ENCODE data around the gene NFIC.
A peak's percentile ranks its signal among the peaks of the same experiment; 100 is the strongest.

NFIC gene

GRCh38 chr19:3477951-3478350 is 111.6 kb downstream of the NFIC start:
- H3K9me3 ChIP-seq (replicated peaks; ENCODE audit: insufficient read depth, low read length) = no peaks in the 10 kb centered on the region
- H4K20me1 ChIP-seq (ENCODE audit: insufficient read depth, low read length) = no peaks in the 10 kb centered on the region
- H3K36me3 ChIP-seq (replicated peaks; ENCODE audit: insufficient read depth, low read length) = no peaks in the 10 kb centered on the region
- no peak overlapping the region for H2AFZ ChIP-seq (ENCODE audit: low read length)
- no peak overlapping the region for H3K4me2 ChIP-seq (ENCODE audit: low read depth, low read length)
- TF ChIP-seq EZH2 (optimal IDR thresholded peaks at IDR 0.05; ENCODE audit: low read depth, low read length) = no peak
- TF ChIP-seq CTCF (IDR thresholded peaks at IDR 0.05; ENCODE audit: low read length) = no peak
- no peak for TF ChIP-seq EZH2phosphoT487 (IDR thresholded peaks at IDR 0.05; ENCODE audit: low read length)
- peaks cover 82% of the 10 kb centered on the region for H3K27me3 ChIP-seq (replicated peaks; ENCODE audit: insufficient read depth, low read length)
- no peaks in the 10 kb centered on the region for H3K4me1 ChIP-seq (ENCODE audit: low read length)
- no peak overlapping the region for H3K9ac ChIP-seq (ENCODE audit: low read length)
- no peaks in the 10 kb centered on the region for H3K79me2 ChIP-seq (ENCODE audit: low read length)
- no peak overlapping the region for H3K4me3 ChIP-seq (ENCODE audit: low read length)
- H3F3A ChIP-seq (ENCODE audit: insufficient read depth, low read length) = no peaks in the 10 kb centered on the region
- DNase-seq = no peak
- H3K27ac ChIP-seq (ENCODE audit: low read length) = no peak overlapping the region
- no peaks in the 10 kb centered on the region for H3K9me2 ChIP-seq (replicated peaks; ENCODE audit: insufficient read depth, low read length)

- H3K4me3 ChIP-seq (ENCODE audit: low read length) = no peak overlapping the region
- H3K27ac ChIP-seq (ENCODE audit: low read length) = no peak overlapping the region
- H4K20me1 ChIP-seq (ENCODE audit: insufficient read depth, low read length) = no peaks in the 10 kb centered on the region
- H3K4me2 ChIP-seq (ENCODE audit: low read depth, low read length) = no peak overlapping the region
- no peaks in the 10 kb centered on the region for H3K4me1 ChIP-seq (ENCODE audit: low read length)
- H3F3A ChIP-seq (ENCODE audit: insufficient read depth, low read length) = no peaks in the 10 kb centered on the region
- no peaks in the 10 kb centered on the region for H3K79me2 ChIP-seq (ENCODE audit: low read length)
- no peak overlapping the region for H2AFZ ChIP-seq (ENCODE audit: low read length)
- no peaks in the 10 kb centered on the region for H3K9me2 ChIP-seq (replicated peaks; ENCODE audit: insufficient read depth, low read length)
- H3K9ac ChIP-seq (ENCODE audit: low read length) = no peak overlapping the region
- no peaks in the 10 kb centered on the region for H3K36me3 ChIP-seq (replicated peaks; ENCODE audit: insufficient read depth, low read length)
- no peak for TF ChIP-seq EZH2 (optimal IDR thresholded peaks at IDR 0.05; ENCODE audit: low read depth, low read length)
- no peak for TF ChIP-seq EZH2phosphoT487 (IDR thresholded peaks at IDR 0.05; ENCODE audit: low read length)
- no peak for TF ChIP-seq CTCF (IDR thresholded peaks at IDR 0.05; ENCODE audit: low read length)
- H3K27me3 ChIP-seq (replicated peaks; ENCODE audit: insufficient read depth, low read length) = peaks cover 88% of the 10 kb centered on the region
- no peak for DNase-seq
- H3K9me3 ChIP-seq (replicated peaks; ENCODE audit: insufficient read depth, low read length) = no peaks in the 10 kb centered on the region
These were observed 112.2 kb downstream of the NFIC start for GRCh38 chr19:3478409-3479176.

- Histone ChIP-seq H3K9me3 (replicated peaks; ENCODE audit: insufficient read depth, low read length) (no peaks in the 10 kb centered on the region), H3K9ac (ENCODE audit: low read length) (no peak overlapping the region), H3K4me2 (ENCODE audit: low read depth, low read length) (no peak overlapping the region), H3K79me2 (ENCODE audit: low read length) (no peaks in the 10 kb centered on the region), H3K27ac (ENCODE audit: low read length) (no peak overlapping the region), H2AFZ (ENCODE audit: low read length) (no peak overlapping the region), H3K27me3 (replicated peaks; ENCODE audit: insufficient read depth, low read length) (peaks cover 88% of the 10 kb centered on the region), H3K4me1 (ENCODE audit: low read length) (no peaks in the 10 kb centered on the region), H3F3A (ENCODE audit: insufficient read depth, low read length) (no peaks in the 10 kb centered on the region), H3K36me3 (replicated peaks; ENCODE audit: insufficient read depth, low read length) (no peaks in the 10 kb centered on the region), H3K4me3 (ENCODE audit: low read length) (no peak overlapping the region), H3K9me2 (replicated peaks; ENCODE audit: insufficient read depth, low read length) (no peaks in the 10 kb centered on the region), H4K20me1 (ENCODE audit: insufficient read depth, low read length) (no peaks in the 10 kb centered on the region)
- DNase-seq = peak; percentile 26
- no peak for TF ChIP-seq EZH2 (optimal IDR thresholded peaks at IDR 0.05; ENCODE audit: low read depth, low read length)
These were observed 112.9 kb downstream of the NFIC start for GRCh38 chr19:3479177-3479833.

- H3K9me3 ChIP-seq (replicated peaks; ENCODE audit: insufficient read depth, low read length) = no peaks in the 10 kb centered on the region
- TF ChIP-seq EZH2phosphoT487 (IDR thresholded peaks at IDR 0.05; ENCODE audit: low read length) (no peak), EZH2 (optimal IDR thresholded peaks at IDR 0.05; ENCODE audit: low read depth, low read length) (no peak), CTCF (IDR thresholded peaks at IDR 0.05; ENCODE audit: low read length) (no peak)
- no peaks in the 10 kb centered on the region for H4K20me1 ChIP-seq (ENCODE audit: insufficient read depth, low read length)
- no peak overlapping the region for H3K4me3 ChIP-seq (ENCODE audit: low read length)
- no peak overlapping the region for H2AFZ ChIP-seq (ENCODE audit: low read length)
- H3K9me2 ChIP-seq (replicated peaks; ENCODE audit: insufficient read depth, low read length) = no peaks in the 10 kb centered on the region
- peaks cover 88% of the 10 kb centered on the region for H3K27me3 ChIP-seq (replicated peaks; ENCODE audit: insufficient read depth, low read length)
- no peaks in the 10 kb centered on the region for H3F3A ChIP-seq (ENCODE audit: insufficient read depth, low read length)
- H3K4me1 ChIP-seq (ENCODE audit: low read length) = no peaks in the 10 kb centered on the region
- H3K36me3 ChIP-seq (replicated peaks; ENCODE audit: insufficient read depth, low read length) = no peaks in the 10 kb centered on the region
- no peak for DNase-seq
- H3K4me2 ChIP-seq (ENCODE audit: low read depth, low read length) = no peak overlapping the region
- H3K79me2 ChIP-seq (ENCODE audit: low read length) = no peaks in the 10 kb centered on the region
- no peak overlapping the region for H3K9ac ChIP-seq (ENCODE audit: low read length)
- no peak overlapping the region for H3K27ac ChIP-seq (ENCODE audit: low read length)
These were observed 113.4 kb downstream of the NFIC start for GRCh38 chr19:3479834-3480215.

Measured in MM.1S (cell line).